Liver (tissue), 9 donors: ENCODE measurements around the gene TAS2R41. TPM values are rescaled to one million over a fixed set of nuclear protein-coding genes. Genes with fewer than 3 reads are reported as not detected.

Experiments used
- DNase-seq: peaks from one replicate; pipeline ENCODE4 v3.0.0-alpha.2; 2017; ENCODE audit warnings: low spot score
- H3K27ac ChIP-seq, 2 donors: one replicate each; pipeline ENCODE4 v1.7.0; 2013; ENCODE audit warnings: inconsistent platforms in 2 of 2, low read length in 2 of 2, control low read depth in 1 of 2, low read depth in 1 of 2, mild to moderate bottlenecking in 1 of 2
- H3K27me3 ChIP-seq, 4 donors: one replicate each; pipeline versions ENCODE4 v1.6.1 to v1.7.0; 2013; ENCODE audit warnings: low read length in 3 of 4, inconsistent platforms in 1 of 4, mild to moderate bottlenecking in 1 of 4, moderate library complexity in 1 of 4; ENCODE audit not compliant: control insufficient read depth in 4 of 4, insufficient read depth in 4 of 4
- H3K36me3 ChIP-seq, 4 donors: one replicate each; pipeline versions ENCODE4 v1.6.1 to v1.7.0; 2013; ENCODE audit warnings: low read length in 3 of 4, mild to moderate bottlenecking in 3 of 4, low read depth in 1 of 4, moderate library complexity in 1 of 4; ENCODE audit not compliant: control insufficient read depth in 4 of 4, insufficient read depth in 3 of 4
- H3K4me1 ChIP-seq, 4 donors: one replicate each; pipeline versions ENCODE4 v1.6.1 to v1.7.0; 2013; ENCODE audit warnings: low read length in 3 of 4, mild to moderate bottlenecking in 3 of 4, moderate library complexity in 1 of 4; ENCODE audit not compliant: control insufficient read depth in 4 of 4, insufficient read depth in 4 of 4
- H3K4me3 ChIP-seq, 3 donors: one replicate each; pipeline versions ENCODE4 v1.6.1 to v1.7.0; 2013; ENCODE audit warnings: low read length in 3 of 3, control low read depth in 1 of 3, low read depth in 1 of 3, mild to moderate bottlenecking in 1 of 3
- H3K9ac ChIP-seq, 2 donors: one replicate each; pipeline ENCODE4 v1.7.0; 2013; ENCODE audit warnings: low read length in 2 of 2, mild to moderate bottlenecking in 2 of 2, moderate library complexity in 2 of 2, control low read depth in 1 of 2, low read depth in 1 of 2
- H3K9me3 ChIP-seq, 4 donors: one replicate each; pipeline versions ENCODE4 v1.6.1 to v1.7.0; 2013; ENCODE audit warnings: low read length in 3 of 4; ENCODE audit not compliant: control insufficient read depth in 4 of 4
- EGR1 ChIP-seq, 2 donors: IDR thresholded peaks; 2 replicates each; pipeline ENCODE4 v1.6.1; 2016 to 2018; ENCODE audit warnings: antibody characterized with exemption in 2 of 2, low read depth in 2 of 2
- FOXA1 ChIP-seq: IDR thresholded peaks from 2 replicates; pipeline ENCODE4 v1.6.1; 2016; ENCODE audit warnings: antibody characterized with exemption
- GABPA ChIP-seq, 2 donors: IDR thresholded peaks in 1 of 2; conservative IDR thresholded peaks in 1 of 2; 2 replicates each; pipeline ENCODE4 v1.6.1; 2016; ENCODE audit warnings: antibody characterized with exemption in 2 of 2, mild to moderate bottlenecking in 1 of 2, moderate library complexity in 1 of 2
- HNF4G ChIP-seq: IDR thresholded peaks from 2 replicates; pipeline ENCODE4 v1.6.1; 2016; ENCODE audit warnings: antibody characterized with exemption
- JUND ChIP-seq, 2 donors: IDR thresholded peaks; 2 replicates each; pipeline ENCODE4 v1.6.1; 2016; ENCODE audit warnings: antibody characterized with exemption in 2 of 2
- RAD21 ChIP-seq, 2 donors: IDR thresholded peaks; 2 replicates each; pipeline ENCODE4 v1.6.1; 2016; ENCODE audit warnings: antibody characterized with exemption in 2 of 2, mild to moderate bottlenecking in 2 of 2
- SP1 ChIP-seq: IDR thresholded peaks from 2 replicates; pipeline ENCODE4 v1.6.1; 2018; ENCODE audit warnings: antibody characterized with exemption, mild to moderate bottlenecking
- TAF1 ChIP-seq: conservative IDR thresholded peaks from 2 replicates; pipeline ENCODE4 v1.6.1; 2016; ENCODE audit warnings: antibody characterized with exemption, mild to moderate bottlenecking
- polyA plus RNA-seq, 2 donors: library from polyadenylated mRNA; stranded (reverse) in 1 of 2; unstranded in 1 of 2; fragments of 200-250 nt in 1 of 2; fragments of >200 nt in 1 of 2; fragmentation: Nextera tagmentation in 1 of 2; extraction: Ambion mirVana in 1 of 2; gene quantifications; one replicate each; pipeline versions ENCODE4 v1.2.1 to v1.2.3, GENCODE V29; 2013 to 2015
- total RNA-seq, 2 donors: library from RNA; depleted of rRNA; stranded (reverse); fragments of >200 nt; gene quantifications; one replicate each; pipeline ENCODE4 v1.2.3, GENCODE V29; 2014
- TF ChIP-seq, protein P1 (sequence below): IDR thresholded peaks from 2 replicates; pipeline ENCODE4 v1.6.1; 2016; ENCODE audit warnings: antibody characterized with exemption, mild to moderate bottlenecking
- TF ChIP-seq, protein P2 (sequence below): IDR thresholded peaks from 2 replicates; pipeline ENCODE4 v1.6.1; 2016; ENCODE audit warnings: antibody characterized with exemption
- TF ChIP-seq, protein P3 (sequence below): IDR thresholded peaks from 2 replicates; pipeline ENCODE4 v1.6.1; 2016; ENCODE audit warnings: antibody characterized with exemption
- TF ChIP-seq, protein P4 (sequence below): IDR thresholded peaks from 2 replicates; pipeline ENCODE4 v1.6.1; 2016; ENCODE audit warnings: antibody characterized with exemption
- TF ChIP-seq, protein P5 (sequence below): fragments of 150-350 bp; IDR thresholded peaks from 2 replicates; pipeline ENCODE4 v1.5.1; 2017; ENCODE audit warnings: improper control_type of control experiment, low read depth, low read length; ENCODE audit not compliant: missing input control
- donor health status: healthy.
- donor health status: healthy.
- donor health status: healthy.
- donor health status: healthy.
- donor health status: healthy.

The TAS2R41 gene
- total and polyA plus RNA-seq, 4 donors, result 0.25 TPM; not detected in 3

DNA sequence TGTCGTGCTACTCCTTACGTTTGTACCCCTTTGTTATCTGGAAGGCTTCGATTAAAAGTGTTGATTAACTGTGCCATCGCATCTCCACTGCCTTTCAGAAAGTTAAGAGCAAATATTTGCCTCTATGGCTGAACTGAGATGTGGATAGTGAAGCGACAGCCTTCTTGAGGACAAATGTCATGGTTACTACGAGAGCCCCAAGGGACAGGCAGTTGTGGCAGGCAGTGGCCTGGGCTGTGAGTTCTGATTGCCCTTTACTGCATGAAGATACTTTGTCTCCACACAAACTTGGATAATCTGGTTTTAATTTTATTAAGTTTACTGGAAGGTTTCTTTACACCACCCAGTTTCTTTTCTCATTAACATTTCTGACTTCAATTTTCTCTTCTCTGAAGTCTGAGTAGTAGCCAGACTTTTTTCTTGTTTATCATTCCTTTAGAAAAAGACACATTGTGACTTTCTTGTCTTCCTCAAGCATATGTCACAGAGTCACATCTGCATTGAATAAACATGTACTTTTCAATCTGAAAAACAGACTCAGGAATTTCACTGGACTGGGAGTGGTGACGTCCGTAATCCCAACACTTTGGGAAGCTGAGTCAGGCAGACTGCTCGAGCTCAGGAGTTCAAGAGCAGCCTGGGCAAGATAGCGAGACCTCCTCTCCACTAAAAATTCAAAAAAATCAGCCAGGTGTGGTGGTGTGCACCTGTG is 1.5 kb downstream of the TAS2R41 start (continued):
- TF ChIP-seq, protein P1, sequence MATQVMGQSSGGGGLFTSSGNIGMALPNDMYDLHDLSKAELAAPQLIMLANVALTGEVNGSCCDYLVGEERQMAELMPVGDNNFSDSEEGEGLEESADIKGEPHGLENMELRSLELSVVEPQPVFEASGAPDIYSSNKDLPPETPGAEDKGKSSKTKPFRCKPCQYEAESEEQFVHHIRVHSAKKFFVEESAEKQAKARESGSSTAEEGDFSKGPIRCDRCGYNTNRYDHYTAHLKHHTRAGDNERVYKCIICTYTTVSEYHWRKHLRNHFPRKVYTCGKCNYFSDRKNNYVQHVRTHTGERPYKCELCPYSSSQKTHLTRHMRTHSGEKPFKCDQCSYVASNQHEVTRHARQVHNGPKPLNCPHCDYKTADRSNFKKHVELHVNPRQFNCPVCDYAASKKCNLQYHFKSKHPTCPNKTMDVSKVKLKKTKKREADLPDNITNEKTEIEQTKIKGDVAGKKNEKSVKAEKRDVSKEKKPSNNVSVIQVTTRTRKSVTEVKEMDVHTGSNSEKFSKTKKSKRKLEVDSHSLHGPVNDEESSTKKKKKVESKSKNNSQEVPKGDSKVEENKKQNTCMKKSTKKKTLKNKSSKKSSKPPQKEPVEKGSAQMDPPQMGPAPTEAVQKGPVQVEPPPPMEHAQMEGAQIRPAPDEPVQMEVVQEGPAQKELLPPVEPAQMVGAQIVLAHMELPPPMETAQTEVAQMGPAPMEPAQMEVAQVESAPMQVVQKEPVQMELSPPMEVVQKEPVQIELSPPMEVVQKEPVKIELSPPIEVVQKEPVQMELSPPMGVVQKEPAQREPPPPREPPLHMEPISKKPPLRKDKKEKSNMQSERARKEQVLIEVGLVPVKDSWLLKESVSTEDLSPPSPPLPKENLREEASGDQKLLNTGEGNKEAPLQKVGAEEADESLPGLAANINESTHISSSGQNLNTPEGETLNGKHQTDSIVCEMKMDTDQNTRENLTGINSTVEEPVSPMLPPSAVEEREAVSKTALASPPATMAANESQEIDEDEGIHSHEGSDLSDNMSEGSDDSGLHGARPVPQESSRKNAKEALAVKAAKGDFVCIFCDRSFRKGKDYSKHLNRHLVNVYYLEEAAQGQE, result no peak
- TF ChIP-seq, protein P2, sequence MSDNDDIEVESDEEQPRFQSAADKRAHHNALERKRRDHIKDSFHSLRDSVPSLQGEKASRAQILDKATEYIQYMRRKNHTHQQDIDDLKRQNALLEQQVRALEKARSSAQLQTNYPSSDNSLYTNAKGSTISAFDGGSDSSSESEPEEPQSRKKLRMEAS, result no peak

DNA sequence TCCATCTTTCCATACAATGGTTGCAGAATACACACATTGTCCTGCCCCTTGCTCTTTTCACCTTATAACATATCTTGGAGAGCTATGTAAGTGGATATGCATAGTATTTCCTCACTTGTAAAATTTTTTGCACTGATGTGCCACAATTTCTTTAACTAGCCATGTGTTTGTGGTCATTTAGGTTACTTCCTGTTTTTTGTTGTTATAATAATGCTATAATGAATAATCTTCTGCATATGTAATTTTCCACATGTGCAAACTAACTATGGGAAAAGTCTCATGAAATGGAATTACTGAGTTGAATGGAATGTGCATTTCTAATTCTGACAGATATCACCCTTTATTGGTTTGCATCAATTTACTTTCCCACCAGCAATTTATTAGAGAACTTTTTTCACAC is 2.8 kb downstream of the TAS2R41 start:
- Histone ChIP-seq H3K27me3 (no peaks in the 10 kb centered on the region), H3K27ac (no peak overlapping the region), H3K36me3 (no peaks in the 10 kb centered on the region), H3K9ac (no peak overlapping the region), H3K4me3 (no peak overlapping the region), H3K9me3 (no peaks in the 10 kb centered on the region), H3K4me1 (no peaks in the 10 kb centered on the region)
- TF ChIP-seq EGR1 (IDR thresholded peaks at IDR 0.05; ENCODE audit: low read depth in 2 of 2), result no peak
- TF ChIP-seq, protein P3, sequence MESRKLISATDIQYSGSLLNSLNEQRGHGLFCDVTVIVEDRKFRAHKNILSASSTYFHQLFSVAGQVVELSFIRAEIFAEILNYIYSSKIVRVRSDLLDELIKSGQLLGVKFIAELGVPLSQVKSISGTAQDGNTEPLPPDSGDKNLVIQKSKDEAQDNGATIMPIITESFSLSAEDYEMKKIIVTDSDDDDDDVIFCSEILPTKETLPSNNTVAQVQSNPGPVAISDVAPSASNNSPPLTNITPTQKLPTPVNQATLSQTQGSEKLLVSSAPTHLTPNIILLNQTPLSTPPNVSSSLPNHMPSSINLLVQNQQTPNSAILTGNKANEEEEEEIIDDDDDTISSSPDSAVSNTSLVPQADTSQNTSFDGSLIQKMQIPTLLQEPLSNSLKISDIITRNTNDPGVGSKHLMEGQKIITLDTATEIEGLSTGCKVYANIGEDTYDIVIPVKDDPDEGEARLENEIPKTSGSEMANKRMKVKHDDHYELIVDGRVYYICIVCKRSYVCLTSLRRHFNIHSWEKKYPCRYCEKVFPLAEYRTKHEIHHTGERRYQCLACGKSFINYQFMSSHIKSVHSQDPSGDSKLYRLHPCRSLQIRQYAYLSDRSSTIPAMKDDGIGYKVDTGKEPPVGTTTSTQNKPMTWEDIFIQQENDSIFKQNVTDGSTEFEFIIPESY, result no peak
- TF ChIP-seq, protein P4, sequence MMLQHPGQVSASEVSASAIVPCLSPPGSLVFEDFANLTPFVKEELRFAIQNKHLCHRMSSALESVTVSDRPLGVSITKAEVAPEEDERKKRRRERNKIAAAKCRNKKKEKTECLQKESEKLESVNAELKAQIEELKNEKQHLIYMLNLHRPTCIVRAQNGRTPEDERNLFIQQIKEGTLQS, result no peak
- no peak for TF ChIP-seq SP1
- TF ChIP-seq, protein P5, sequence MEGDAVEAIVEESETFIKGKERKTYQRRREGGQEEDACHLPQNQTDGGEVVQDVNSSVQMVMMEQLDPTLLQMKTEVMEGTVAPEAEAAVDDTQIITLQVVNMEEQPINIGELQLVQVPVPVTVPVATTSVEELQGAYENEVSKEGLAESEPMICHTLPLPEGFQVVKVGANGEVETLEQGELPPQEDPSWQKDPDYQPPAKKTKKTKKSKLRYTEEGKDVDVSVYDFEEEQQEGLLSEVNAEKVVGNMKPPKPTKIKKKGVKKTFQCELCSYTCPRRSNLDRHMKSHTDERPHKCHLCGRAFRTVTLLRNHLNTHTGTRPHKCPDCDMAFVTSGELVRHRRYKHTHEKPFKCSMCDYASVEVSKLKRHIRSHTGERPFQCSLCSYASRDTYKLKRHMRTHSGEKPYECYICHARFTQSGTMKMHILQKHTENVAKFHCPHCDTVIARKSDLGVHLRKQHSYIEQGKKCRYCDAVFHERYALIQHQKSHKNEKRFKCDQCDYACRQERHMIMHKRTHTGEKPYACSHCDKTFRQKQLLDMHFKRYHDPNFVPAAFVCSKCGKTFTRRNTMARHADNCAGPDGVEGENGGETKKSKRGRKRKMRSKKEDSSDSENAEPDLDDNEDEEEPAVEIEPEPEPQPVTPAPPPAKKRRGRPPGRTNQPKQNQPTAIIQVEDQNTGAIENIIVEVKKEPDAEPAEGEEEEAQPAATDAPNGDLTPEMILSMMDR, result no peak
- TF ChIP-seq RAD21 (IDR thresholded peaks at IDR 0.05), result no peak
- TF ChIP-seq, protein P1, result no peak
- TF ChIP-seq TAF1, result no peak
- TF ChIP-seq JUND (IDR thresholded peaks at IDR 0.05), result no peak
- no peak for TF ChIP-seq HNF4G
- TF ChIP-seq GABPA (IDR thresholded peaks at IDR 0.05 in 1 of 2, conservative IDR thresholded peaks at IDR 0.05 in 1 of 2), result no peak
- no peak for TF ChIP-seq FOXA1
- DNase-seq, result no peak
